Lung (tissue), 12 donors: ENCODE data around the gene XDH. TPM values are rescaled to one million over a fixed set of nuclear protein-coding genes. Genes with fewer than 3 reads are reported as not detected.
A peak's percentile ranks its signal among the peaks of the same experiment; 100 is the strongest.

Experiments
- ATAC-seq: fragments of 200-7000 bp; cut with Tn5 transposase; one replicate; pipeline ENCODE4 v1.9.1; 2020; ENCODE audit warnings: moderate number of reproducible peaks; ENCODE audit not compliant: insufficient read depth, low FRiP score
- DNase-seq, 3 donors: peaks; one replicate each; pipeline ENCODE4 v3.0.0-alpha.2; 2013 to 2017
- H3K27ac ChIP-seq, 2 donors: one replicate each; pipeline ENCODE4 v1.5.1; 2013; ENCODE audit warnings: mild to moderate bottlenecking in 2 of 2, moderate library complexity in 2 of 2, control low read depth in 1 of 2, inconsistent platforms in 1 of 2, low read depth in 1 of 2, low read length in 1 of 2
- H3K27me3 ChIP-seq, 3 donors: one replicate each; pipeline ENCODE4 v1.5.1; 2013; ENCODE audit warnings: low read length in 2 of 3; ENCODE audit not compliant: control insufficient read depth in 3 of 3, insufficient read depth in 3 of 3
- H3K36me3 ChIP-seq, 4 donors: one replicate each; pipeline ENCODE4 v1.5.1; 2013; ENCODE audit warnings: low read length in 4 of 4, mild to moderate bottlenecking in 1 of 4, moderate library complexity in 1 of 4; ENCODE audit not compliant: control insufficient read depth in 4 of 4, insufficient read depth in 4 of 4
- H3K4me1 ChIP-seq, 5 donors: one replicate each; pipeline ENCODE4 v1.5.1; 2013; ENCODE audit warnings: low read length in 5 of 5, mild to moderate bottlenecking in 2 of 5, moderate library complexity in 1 of 5; ENCODE audit not compliant: control insufficient read depth in 5 of 5, insufficient read depth in 5 of 5
- H3K4me3 ChIP-seq: one replicate; pipeline ENCODE4 v1.5.1; 2013; ENCODE audit warnings: mild to moderate bottlenecking, control low read depth, moderate library complexity
- H3K9ac ChIP-seq, 2 donors: one replicate each; pipeline ENCODE4 v1.5.1; 2013; ENCODE audit warnings: low read length in 2 of 2, control low read depth in 1 of 2; ENCODE audit not compliant: insufficient read depth in 1 of 2
- H3K9me3 ChIP-seq, 4 donors: one replicate each; pipeline ENCODE4 v1.5.1; 2013; ENCODE audit warnings: low read length in 3 of 4, mild to moderate bottlenecking in 1 of 4, moderate library complexity in 1 of 4; ENCODE audit not compliant: control insufficient read depth in 4 of 4, insufficient read depth in 3 of 4
- WGBS, 2 donors: extraction: QIAGEN DNeasy Blood & Tissue Kit; methylation state at CpG; one replicate each; pipeline ENCODE4 v1.1.7; 2013; 5-methylcytosine and 5-hydroxymethylcytosine counted together
- polyA plus RNA-seq, 2 donors: library from polyadenylated mRNA; stranded (reverse); fragments of 200-250 nt; gene quantifications; one replicate each; pipeline ENCODE4 v1.2.1, GENCODE V29; 2013
- total RNA-seq, 2 donors: library from RNA; depleted of rRNA in 1 of 2; stranded (reverse); fragments of >200 nt in 1 of 2; gene quantifications; one replicate each; pipeline ENCODE4 v1.2.1, GENCODE V29; 2014 to 2021
- TF ChIP-seq, protein P1 (sequence below): IDR thresholded peaks from 2 replicates; pipeline ENCODE4 v1.5.1; 2012; ENCODE audit warnings: mild to moderate bottlenecking; ENCODE audit errors: control extremely low read depth, extremely low read depth
- donor health status: control.
- donor health status: control.
- donor health status: Bipolar disorder and iron deficiency.
- donor health status: healthy.
- donor health status: DM: yes; HTN: yes; CAD: no.

Gene XDH
- total and polyA plus RNA-seq, 4 donors: 0.12 to 1.5 (median 0.60) TPM

DNA sequence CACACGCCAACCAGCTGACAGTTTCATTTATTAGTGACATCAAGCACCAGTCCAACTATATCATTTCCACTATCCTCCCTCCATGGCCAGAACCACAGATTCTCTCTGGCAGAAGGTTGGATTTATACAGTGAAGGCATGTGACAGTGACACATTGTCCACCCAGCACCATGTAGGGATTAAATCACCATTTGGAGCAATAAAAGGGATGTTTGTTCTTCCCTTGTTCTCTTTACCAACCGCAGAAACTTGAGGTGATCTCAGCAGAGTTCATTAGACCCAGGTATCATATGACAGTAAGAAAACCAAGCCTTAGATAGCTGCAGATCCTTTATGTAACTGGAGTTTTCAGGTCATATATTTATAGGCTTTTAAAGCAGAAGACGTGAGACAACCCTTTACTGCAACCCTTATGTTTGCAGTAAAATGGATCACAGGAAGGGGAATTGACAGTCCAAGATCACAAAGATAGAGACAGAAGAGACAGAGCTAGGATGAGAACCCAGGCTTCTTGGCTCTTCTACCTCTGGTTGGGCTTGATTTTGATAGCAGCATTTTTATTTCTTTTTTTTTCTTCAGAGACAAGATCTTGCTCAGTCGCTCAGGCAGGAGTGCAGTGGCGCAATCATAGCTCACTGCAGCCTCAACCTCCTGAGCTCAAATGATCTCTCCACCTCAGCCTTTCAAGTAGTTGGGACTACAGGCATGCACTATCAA is 80.1 kb downstream of the XDH start:
- TF ChIP-seq, protein P1, sequence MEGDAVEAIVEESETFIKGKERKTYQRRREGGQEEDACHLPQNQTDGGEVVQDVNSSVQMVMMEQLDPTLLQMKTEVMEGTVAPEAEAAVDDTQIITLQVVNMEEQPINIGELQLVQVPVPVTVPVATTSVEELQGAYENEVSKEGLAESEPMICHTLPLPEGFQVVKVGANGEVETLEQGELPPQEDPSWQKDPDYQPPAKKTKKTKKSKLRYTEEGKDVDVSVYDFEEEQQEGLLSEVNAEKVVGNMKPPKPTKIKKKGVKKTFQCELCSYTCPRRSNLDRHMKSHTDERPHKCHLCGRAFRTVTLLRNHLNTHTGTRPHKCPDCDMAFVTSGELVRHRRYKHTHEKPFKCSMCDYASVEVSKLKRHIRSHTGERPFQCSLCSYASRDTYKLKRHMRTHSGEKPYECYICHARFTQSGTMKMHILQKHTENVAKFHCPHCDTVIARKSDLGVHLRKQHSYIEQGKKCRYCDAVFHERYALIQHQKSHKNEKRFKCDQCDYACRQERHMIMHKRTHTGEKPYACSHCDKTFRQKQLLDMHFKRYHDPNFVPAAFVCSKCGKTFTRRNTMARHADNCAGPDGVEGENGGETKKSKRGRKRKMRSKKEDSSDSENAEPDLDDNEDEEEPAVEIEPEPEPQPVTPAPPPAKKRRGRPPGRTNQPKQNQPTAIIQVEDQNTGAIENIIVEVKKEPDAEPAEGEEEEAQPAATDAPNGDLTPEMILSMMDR: no peak
- 75 to 76% methylated on average over 5 of the region's 5 CpGs for WGBS, 2 donors

DNA sequence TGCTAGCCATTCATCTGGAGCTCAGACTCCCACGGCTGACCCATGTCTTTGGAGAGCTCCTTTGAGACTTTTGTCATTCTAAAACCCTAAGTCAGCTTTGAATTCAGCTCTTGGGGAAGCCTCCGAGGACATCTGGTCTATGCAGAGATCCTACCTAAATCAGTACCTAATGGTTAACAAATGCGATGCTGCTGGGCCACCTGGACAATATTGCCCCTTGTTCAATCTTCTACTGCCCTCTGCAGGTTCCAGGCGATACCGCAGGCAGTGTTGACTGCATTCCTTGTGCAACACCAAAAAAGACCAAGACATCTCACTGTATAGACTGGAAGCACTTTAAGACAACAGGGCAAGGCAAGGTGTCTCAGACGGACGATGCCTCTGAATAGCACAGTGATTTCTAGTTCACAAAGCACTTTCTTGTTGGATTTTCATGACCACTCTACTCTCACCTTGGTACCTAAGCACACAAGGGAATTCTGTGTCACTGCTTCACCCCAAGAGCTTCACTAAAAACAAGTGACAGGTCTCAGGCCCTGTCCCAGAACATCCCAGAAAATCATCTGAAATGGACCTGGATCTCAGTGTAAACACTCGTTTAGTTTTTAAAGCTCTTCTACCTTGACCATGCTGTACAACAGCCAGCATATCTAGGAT is 80.9 kb downstream of the XDH start:
- H3K4me3 ChIP-seq: no peak overlapping the region
- H3K9me3 ChIP-seq: peaks cover 0 to 1% (median 0%) of the 10 kb centered on the region in 4 donors
- TF ChIP-seq, protein P1: peak; percentile 97
- no peaks in the 10 kb centered on the region for H3K4me1 ChIP-seq
- WGBS, 2 donors: 14 to 18% methylated on average over 8 of the region's 8 CpGs
- no peaks in the 10 kb centered on the region for H3K27me3 ChIP-seq
- no peak overlapping the region for H3K27ac ChIP-seq
- no peak overlapping the region for H3K9ac ChIP-seq
- ATAC-seq (peak; percentile 88), DNase-seq (peak; percentile 76 to 81 (median 79))
- no peaks in the 10 kb centered on the region for H3K36me3 ChIP-seq

More for the DNA sequence above, 80.1 kb downstream of the XDH start:
- Histone ChIP-seq H3K4me3 (no peak overlapping the region), H3K27me3 (no peaks in the 10 kb centered on the region), H3K4me1 (no peaks in the 10 kb centered on the region), H3K27ac (no peak overlapping the region), H3K36me3 (no peaks in the 10 kb centered on the region), H3K9ac (no peak overlapping the region), H3K9me3 (peaks cover 0 to 1% (median 0%) of the 10 kb centered on the region in 4 donors)
- DNase-seq (no peak), ATAC-seq (no peak)

DNA sequence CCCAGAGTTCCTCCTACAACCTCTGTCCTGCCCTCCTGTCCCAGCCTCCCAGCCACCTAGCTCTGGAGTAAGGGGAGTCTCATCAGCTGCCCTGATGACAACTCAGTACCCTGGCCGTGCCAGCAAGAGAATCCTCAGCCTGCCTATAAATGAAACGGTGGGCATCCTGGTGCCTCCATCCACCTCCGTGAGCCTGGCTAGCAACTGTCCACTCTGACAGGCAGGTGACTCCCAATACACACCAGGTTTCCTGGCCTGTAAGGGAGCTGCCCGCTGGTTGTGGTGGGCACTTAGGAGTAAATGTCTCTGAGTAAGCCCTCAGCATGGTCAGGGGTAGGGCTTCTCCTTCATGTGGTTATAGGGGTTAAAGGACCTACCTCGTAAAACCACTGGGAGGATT is 81.5 kb downstream of the XDH start:
- no peak for ATAC-seq

More for the DNA sequence above, 81.5 kb downstream of the XDH start:
- Histone ChIP-seq H3K4me1 (no peaks in the 10 kb centered on the region), H3K27ac (no peak overlapping the region), H3K27me3 (no peaks in the 10 kb centered on the region), H3K4me3 (no peak overlapping the region), H3K9ac (no peak overlapping the region), H3K9me3 (peaks cover 0 to 1% (median 0%) of the 10 kb centered on the region in 4 donors), H3K36me3 (no peaks in the 10 kb centered on the region)
- 86 to 87% methylated on average over 5 of the region's 5 CpGs for WGBS, 2 donors
- TF ChIP-seq, protein P1: no peak
- no peak for DNase-seq
